BLaER1 (cell line): Measurements from ENCODE around the gene GRAMD4.

ENCODE experiments used
- H3K27ac ChIP-seq: shearing (Covaris generic); formaldehyde crosslinking; 2 replicates; pipeline ENCODE4 v1.8.1; 2022
- H3K27me3 ChIP-seq: shearing (Covaris generic); formaldehyde crosslinking; 2 replicates; pipeline ENCODE4 v1.8.1; 2022
- H3K36me3 ChIP-seq: shearing (Covaris generic); formaldehyde crosslinking; 2 replicates; pipeline ENCODE4 v1.8.1; 2022
- H3K4me1 ChIP-seq: shearing (Covaris generic); formaldehyde crosslinking; 2 replicates; pipeline ENCODE4 v1.8.1; 2022
- H3K4me2 ChIP-seq: shearing (Covaris generic); formaldehyde crosslinking; 2 replicates; pipeline ENCODE4 v1.8.1; 2022
- H3K4me3 ChIP-seq: shearing (Covaris generic); formaldehyde crosslinking; 2 replicates; pipeline ENCODE4 v1.8.1; 2022
- H3K9ac ChIP-seq: shearing (Covaris generic); formaldehyde crosslinking; 2 replicates; pipeline ENCODE4 v1.8.1; 2022
- H3K9me3 ChIP-seq: shearing (Covaris generic); formaldehyde crosslinking; 2 replicates; pipeline ENCODE4 v1.8.1; 2022
- H4K20me1 ChIP-seq: shearing (Covaris generic); formaldehyde crosslinking; 2 replicates; pipeline ENCODE4 v1.8.1; 2022
- Cebpa-rat ChIP-seq: shearing (Covaris generic); IDR thresholded peaks from 2 replicates; pipeline ENCODE4 v1.8.1; 2022

Gene GRAMD4

GRCh38 chr22:46588279-46589140 lies 31.7 kb upstream of the GRAMD4 start:
- Histone ChIP-seq H3K27me3 (no peaks in the 10 kb centered on the region), H3K4me3 (peak overlapping the region; percentile 58), H4K20me1 (peaks cover 43% of the 10 kb centered on the region), H3K9me3 (no peaks in the 10 kb centered on the region), H3K27ac (peak overlapping the region; percentile 92), H3K9ac (peak overlapping the region; percentile 78), H3K4me2 (peak overlapping the region; percentile 90), H3K4me1 (peaks cover 100% of the 10 kb centered on the region), H3K36me3 (peaks cover 15% of the 10 kb centered on the region; the same call in 1 of the 2 replicates)
- TF ChIP-seq Cebpa-rat: no peak

GRCh38 chr22:46589141-46589748 lies 30.9 kb upstream of the GRAMD4 start:
- Histone ChIP-seq H3K4me1 (peaks cover 100% of the 10 kb centered on the region), H3K9ac (peak overlapping the region; percentile 78), H3K36me3 (peaks cover 7% of the 10 kb centered on the region; the same call in 1 of the 2 replicates), H4K20me1 (peaks cover 35% of the 10 kb centered on the region), H3K4me3 (peak overlapping the region; percentile 58), H3K4me2 (peak overlapping the region; percentile 90), H3K9me3 (no peaks in the 10 kb centered on the region), H3K27ac (peak overlapping the region; percentile 92), H3K27me3 (no peaks in the 10 kb centered on the region)
- no peak for TF ChIP-seq Cebpa-rat

GRCh38 chr22:46589871-46590271 lies 30.3 kb upstream of the GRAMD4 start:
- Histone ChIP-seq H3K4me1 (peaks cover 100% of the 10 kb centered on the region), H3K36me3 (peaks cover 1% of the 10 kb centered on the region; the same call in 1 of the 2 replicates), H3K9me3 (no peaks in the 10 kb centered on the region), H3K4me3 (peak overlapping the region; percentile 58; the same call in 1 of the 2 replicates), H3K4me2 (peak overlapping the region; percentile 90), H4K20me1 (peaks cover 31% of the 10 kb centered on the region), H3K27ac (peak overlapping the region; percentile 92), H3K27me3 (no peaks in the 10 kb centered on the region), H3K9ac (peak overlapping the region; percentile 78)
- TF ChIP-seq Cebpa-rat: no peak

GRCh38 chr22:46590334-46590733 lies 29.9 kb upstream of the GRAMD4 start:
- Histone ChIP-seq H4K20me1 (peaks cover 32% of the 10 kb centered on the region), H3K9me3 (no peaks in the 10 kb centered on the region), H3K4me3 (peak overlapping the region; percentile 58; the same call in 1 of the 2 replicates), H3K4me2 (peak overlapping the region; percentile 90), H3K36me3 (peaks cover 4% of the 10 kb centered on the region; the same call in 1 of the 2 replicates), H3K27ac (peak overlapping the region; percentile 92), H3K9ac (peak overlapping the region; percentile 78), H3K27me3 (no peaks in the 10 kb centered on the region), H3K4me1 (peaks cover 100% of the 10 kb centered on the region)
- TF ChIP-seq Cebpa-rat: no peak

- H3K36me3 ChIP-seq: peaks cover 18% of the 10 kb centered on the region; the same call in 1 of the 2 replicates
- H4K20me1 ChIP-seq: peaks cover 41% of the 10 kb centered on the region
- TF ChIP-seq Cebpa-rat: no peak
- H3K9ac ChIP-seq: peak overlapping the region; percentile 64
- peaks cover 100% of the 10 kb centered on the region for H3K4me1 ChIP-seq
- peak overlapping the region; percentile 43 for H3K4me3 ChIP-seq
- H3K4me2 ChIP-seq: peak overlapping the region; percentile 90
- no peaks in the 10 kb centered on the region for H3K27me3 ChIP-seq
- H3K9me3 ChIP-seq: no peaks in the 10 kb centered on the region
- H3K27ac ChIP-seq: peak overlapping the region; percentile 77
Measured at GRCh38 chr22:46591930-46592329, 28.3 kb upstream of the GRAMD4 start.

- H3K27ac ChIP-seq: peak overlapping the region; percentile 77
- H3K9me3 ChIP-seq: no peaks in the 10 kb centered on the region
- no peak for TF ChIP-seq Cebpa-rat
- H3K4me3 ChIP-seq: peak overlapping the region; percentile 43
- H3K4me2 ChIP-seq: peak overlapping the region; percentile 90
- H3K4me1 ChIP-seq: peaks cover 100% of the 10 kb centered on the region
- H3K9ac ChIP-seq: peak overlapping the region; percentile 64
- no peaks in the 10 kb centered on the region for H3K27me3 ChIP-seq
- H4K20me1 ChIP-seq: peaks cover 40% of the 10 kb centered on the region
- H3K36me3 ChIP-seq: peaks cover 20% of the 10 kb centered on the region; the same call in 1 of the 2 replicates
Measured at GRCh38 chr22:46592390-46592872, 27.8 kb upstream of the GRAMD4 start.

- H3K4me2 ChIP-seq: peak overlapping the region; percentile 90
- H3K4me3 ChIP-seq: peak overlapping the region; percentile 54
- peaks cover 20% of the 10 kb centered on the region; the same call in 1 of the 2 replicates for H3K36me3 ChIP-seq
- H3K4me1 ChIP-seq: peaks cover 100% of the 10 kb centered on the region
- no peaks in the 10 kb centered on the region for H3K9me3 ChIP-seq
- H3K27ac ChIP-seq: peak overlapping the region; percentile 77
- H3K27me3 ChIP-seq: no peaks in the 10 kb centered on the region
- peak overlapping the region; percentile 65 for H3K9ac ChIP-seq
- TF ChIP-seq Cebpa-rat: no peak
- H4K20me1 ChIP-seq: peaks cover 40% of the 10 kb centered on the region
Measured at GRCh38 chr22:46593211-46593681, 26.9 kb upstream of the GRAMD4 start.

- no peaks in the 10 kb centered on the region for H3K9me3 ChIP-seq
- H3K27me3 ChIP-seq: no peaks in the 10 kb centered on the region
- peaks cover 20% of the 10 kb centered on the region; the same call in 1 of the 2 replicates for H3K36me3 ChIP-seq
- peaks cover 45% of the 10 kb centered on the region for H4K20me1 ChIP-seq
- no peak overlapping the region for H3K4me3 ChIP-seq
- H3K9ac ChIP-seq: 0 out of 2 replicates have a peak overlapping the region, but pooled peaks have one; percentile 14
- TF ChIP-seq Cebpa-rat: no peak
- peak overlapping the region; percentile 90 for H3K4me2 ChIP-seq
- H3K4me1 ChIP-seq: peaks cover 100% of the 10 kb centered on the region
- H3K27ac ChIP-seq: peak overlapping the region; percentile 77
Measured at GRCh38 chr22:46593996-46594946, 25.9 kb upstream of the GRAMD4 start.

GRCh38 chr22:46594947-46595298 lies 25.3 kb upstream of the GRAMD4 start:
- H3K4me1 ChIP-seq: peaks cover 100% of the 10 kb centered on the region
- H3K36me3 ChIP-seq: peaks cover 20% of the 10 kb centered on the region; the same call in 1 of the 2 replicates
- no peaks in the 10 kb centered on the region for H3K27me3 ChIP-seq
- peak overlapping the region; percentile 58; the same call in 1 of the 2 replicates for H3K27ac ChIP-seq
- no peaks in the 10 kb centered on the region for H3K9me3 ChIP-seq
- peak overlapping the region; percentile 90 for H3K4me2 ChIP-seq
- no peak for TF ChIP-seq Cebpa-rat
- H4K20me1 ChIP-seq: peaks cover 51% of the 10 kb centered on the region
- no peak overlapping the region for H3K4me3 ChIP-seq
- H3K9ac ChIP-seq: 0 out of 2 replicates have a peak overlapping the region, but pooled peaks have one; percentile 14
